ENCODE data around the gene HOXD4.

GRCh38 chr2:176202491-176202890 is 51.1 kb downstream of the HOXD4 start:
- TF ChIP-seq IRF1 (CRISPR knock-in tag; IDR thresholded peaks at IDR 0.05): no peak
- no peak for TF ChIP-seq USF2 (CRISPR knock-in tag; IDR thresholded peaks at IDR 0.05)
- no peak for TF ChIP-seq CTCF (IDR thresholded peaks at IDR 0.05)
- no peak for TF ChIP-seq AFF4 (CRISPR knock-in tag; IDR thresholded peaks at IDR 0.05; ENCODE audit: borderline replicate concordance)
- TF ChIP-seq USF1 (CRISPR knock-in tag; IDR thresholded peaks at IDR 0.05): no peak
- TF ChIP-seq ZBTB21 (CRISPR knock-in tag; IDR thresholded peaks at IDR 0.05; ENCODE audit: borderline replicate concordance): no peak
- TF ChIP-seq SP1 (CRISPR knock-in tag; conservative IDR thresholded peaks at IDR 0.05): no peak
- TF ChIP-seq ETV6 (CRISPR knock-in tag; IDR thresholded peaks at IDR 0.05): no peak
- TF ChIP-seq NFE2L1 (CRISPR knock-in tag; IDR thresholded peaks at IDR 0.05): no peak
- TF ChIP-seq CDX4 (CRISPR knock-in tag; IDR thresholded peaks at IDR 0.05; ENCODE audit: borderline replicate concordance): no peak
- no peak for TF ChIP-seq ATF3 (CRISPR knock-in tag; conservative IDR thresholded peaks at IDR 0.05)
